SK-N-SH (cell line): ENCODE data around the gene JMJD7.

Source experiments
- CHD2 ChIP-seq: fragments of 150-350 bp; IDR thresholded peaks from 2 replicates; pipeline ENCODE4 v1.6.1; 2018; ENCODE audit warnings: low read length; ENCODE audit not compliant: partially characterized antibody
- CTCF ChIP-seq: fragments of 200-600 bp; sonication (generic); IDR thresholded peaks from 2 replicates; pipeline ENCODE4 v1.6.1; 2017; ENCODE audit warnings: antibody characterized with exemption, mild to moderate bottlenecking, moderate library complexity
- EP300 ChIP-seq, 2 experiments: IDR thresholded peaks; 2 replicates each; pipeline versions ENCODE4 v1.4.0 to v1.6.1; 2012; ENCODE audit warnings: borderline replicate concordance in 1 of 2, low read depth in 1 of 2, low read length in 1 of 2
- FOXJ3 ChIP-seq: sonication (generic); formaldehyde crosslinking; IDR thresholded peaks from 2 replicates; pipeline ENCODE4 v1.5.1; 2020; ENCODE audit warnings: mild to moderate bottlenecking, missing genetic modification reagents
- FOXM1 ChIP-seq: IDR thresholded peaks from 2 replicates; pipeline ENCODE4 v1.4.0; 2012; ENCODE audit warnings: low read depth, mild to moderate bottlenecking
- POLR2AphosphoS5 ChIP-seq: IDR thresholded peaks from 2 replicates; pipeline ENCODE4 v1.6.1; 2012; ENCODE audit warnings: low read depth, low read length
- RAD21 ChIP-seq: IDR thresholded peaks from 2 replicates; pipeline ENCODE4 v1.6.1; 2012; ENCODE audit warnings: mild to moderate bottlenecking, low read length
- REST ChIP-seq: IDR thresholded peaks from 2 replicates; pipeline ENCODE4 v1.6.1; 2012; ENCODE audit warnings: mild to moderate bottlenecking, low read depth, low read length, moderate library complexity
- RXRA ChIP-seq: IDR thresholded peaks from 2 replicates; pipeline ENCODE4 v1.4.0; 2012; ENCODE audit warnings: low read depth, mild to moderate bottlenecking, borderline replicate concordance
- SIN3A ChIP-seq: IDR thresholded peaks from 2 replicates; pipeline ENCODE4 v1.6.1; 2012; ENCODE audit warnings: low read depth, mild to moderate bottlenecking, low read length, moderate library complexity, borderline replicate concordance
- TAF1 ChIP-seq: IDR thresholded peaks from 2 replicates; pipeline ENCODE4 v1.6.1; 2012; ENCODE audit warnings: low read depth, mild to moderate bottlenecking, low read length, moderate library complexity, borderline replicate concordance

- no peak for TF ChIP-seq EP300 (IDR thresholded peaks at IDR 0.05; ENCODE audit: borderline replicate concordance in 1 of 2, low read depth in 1 of 2, low read length in 1 of 2)
- no peak for TF ChIP-seq REST
- no peak for TF ChIP-seq TAF1
- no peak for TF ChIP-seq CHD2
- TF ChIP-seq SIN3A, result no peak
- no peak for TF ChIP-seq CTCF
- TF ChIP-seq RAD21, result no peak
- no peak for TF ChIP-seq FOXJ3 (CRISPR knock-in tag)
- TF ChIP-seq POLR2AphosphoS5, result no peak
- TF ChIP-seq FOXM1, result no peak
- no peak for TF ChIP-seq RXRA
Measured at GRCh38 chr15:41820791-41821423, 7.0 kb upstream of the JMJD7 start.
